Amniotic stem cell (primary cell): ENCODE measurements around the gene IGFBPL1.
"Not testable (repeated sequence)": the region's sequence is repeated elsewhere in the genome, so short reads cannot be mapped to it uniquely, and the experiment has no call there.

Experiments used
- DNase-seq: peaks from one replicate; lab custom pipeline; 2025; lab: John Stamatoyannopoulos, UW

Gene IGFBPL1, protein sequence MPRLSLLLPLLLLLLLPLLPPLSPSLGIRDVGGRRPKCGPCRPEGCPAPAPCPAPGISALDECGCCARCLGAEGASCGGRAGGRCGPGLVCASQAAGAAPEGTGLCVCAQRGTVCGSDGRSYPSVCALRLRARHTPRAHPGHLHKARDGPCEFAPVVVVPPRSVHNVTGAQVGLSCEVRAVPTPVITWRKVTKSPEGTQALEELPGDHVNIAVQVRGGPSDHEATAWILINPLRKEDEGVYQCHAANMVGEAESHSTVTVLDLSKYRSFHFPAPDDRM

DNA sequence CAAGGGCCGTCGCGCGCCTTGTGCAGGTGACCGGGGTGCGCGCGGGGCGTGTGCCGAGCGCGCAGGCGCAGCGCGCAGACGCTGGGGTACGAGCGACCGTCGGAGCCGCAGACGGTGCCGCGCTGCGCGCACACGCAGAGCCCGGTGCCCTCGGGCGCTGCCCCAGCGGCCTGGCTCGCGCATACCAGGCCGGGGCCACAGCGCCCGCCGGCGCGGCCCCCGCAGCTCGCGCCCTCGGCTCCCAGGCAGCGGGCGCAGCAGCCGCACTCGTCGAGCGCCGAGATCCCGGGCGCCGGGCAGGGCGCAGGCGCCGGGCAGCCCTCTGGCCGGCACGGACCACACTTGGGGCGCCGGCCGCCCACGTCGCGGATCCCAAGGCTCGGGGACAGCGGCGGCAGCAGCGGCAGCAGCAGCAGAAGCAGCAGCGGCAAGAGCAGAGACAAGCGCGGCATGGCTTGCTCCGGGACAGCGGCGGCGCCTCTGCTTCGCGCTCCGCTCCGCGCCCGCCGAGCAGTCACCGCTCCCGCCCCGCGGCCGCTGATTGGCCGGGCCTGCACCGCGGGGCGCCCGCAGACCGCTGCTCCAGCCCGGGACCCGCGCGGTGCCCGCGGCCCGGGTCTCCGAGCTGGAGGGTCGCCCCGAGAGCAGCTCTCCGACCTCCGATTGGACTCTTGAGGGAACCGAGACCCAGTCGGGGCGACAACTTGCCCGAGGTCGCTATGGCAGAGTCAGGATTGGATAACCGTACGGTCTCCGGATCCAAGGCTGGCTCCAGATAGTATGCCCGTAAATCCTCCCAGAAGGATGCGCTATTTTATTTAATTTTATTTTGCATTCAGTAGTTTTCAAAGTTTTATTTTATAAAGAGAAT lies at the start of gene IGFBPL1:
IGFBPL1 (minus strand) TSS at position 482 of the 871 bp plus-strand sequence; CDS start at position 452, 30 bp downstream.
- no peak for DNase-seq

DNA sequence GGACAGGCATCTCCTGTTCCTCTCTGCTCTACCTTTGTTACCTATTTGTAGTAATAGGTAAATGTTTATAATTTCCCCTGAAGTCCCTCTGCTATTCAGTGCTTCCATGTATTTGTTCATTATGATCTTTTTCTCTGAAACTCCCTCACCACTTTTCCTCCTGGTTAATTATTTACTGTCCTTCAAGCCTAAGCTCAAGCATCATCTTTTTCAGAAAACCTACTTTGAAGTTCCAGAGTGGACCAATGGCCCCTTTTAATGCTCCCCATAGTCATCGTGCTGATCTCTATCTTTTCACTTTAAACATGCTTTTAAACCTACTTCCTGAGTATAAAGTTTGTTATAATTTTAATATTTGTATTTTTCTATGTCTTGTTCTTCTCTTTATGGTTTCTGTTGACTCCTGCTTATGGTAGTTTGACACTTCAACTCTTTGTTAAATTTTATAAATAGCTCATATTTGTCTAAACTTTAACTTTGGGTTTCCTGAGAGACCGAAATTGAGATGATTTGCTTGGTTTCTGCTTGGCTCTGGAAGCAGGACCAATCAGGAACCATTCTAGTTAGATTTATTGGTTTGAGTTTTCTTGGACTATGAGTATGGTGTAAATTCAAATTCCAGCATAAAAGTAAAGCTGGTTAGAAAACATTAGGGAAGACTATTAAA lies 48.5 kb upstream of the IGFBPL1 start:
- DNase-seq, result not testable (repeated sequence)

DNA sequence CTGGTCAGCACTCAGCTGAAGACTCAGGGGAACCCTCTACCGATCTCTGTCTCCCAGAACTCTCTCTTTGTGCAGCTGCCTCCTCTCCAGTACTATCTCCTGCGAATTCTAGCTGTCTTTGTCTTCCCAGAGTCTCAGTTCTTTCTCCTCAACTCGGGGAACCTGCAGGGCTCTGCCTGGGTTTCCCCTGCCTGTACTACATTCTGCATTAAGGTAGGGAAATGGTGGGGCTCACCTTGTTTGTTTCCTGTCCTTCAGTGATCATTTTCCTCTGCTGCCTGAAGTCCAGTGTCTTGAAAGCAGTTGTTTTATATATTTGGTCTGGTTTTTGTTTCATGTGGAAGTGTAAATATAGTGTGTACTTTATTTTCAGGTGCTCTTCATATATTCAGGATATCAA lies 43.1 kb upstream of the IGFBPL1 start:
- no peak for DNase-seq

DNA sequence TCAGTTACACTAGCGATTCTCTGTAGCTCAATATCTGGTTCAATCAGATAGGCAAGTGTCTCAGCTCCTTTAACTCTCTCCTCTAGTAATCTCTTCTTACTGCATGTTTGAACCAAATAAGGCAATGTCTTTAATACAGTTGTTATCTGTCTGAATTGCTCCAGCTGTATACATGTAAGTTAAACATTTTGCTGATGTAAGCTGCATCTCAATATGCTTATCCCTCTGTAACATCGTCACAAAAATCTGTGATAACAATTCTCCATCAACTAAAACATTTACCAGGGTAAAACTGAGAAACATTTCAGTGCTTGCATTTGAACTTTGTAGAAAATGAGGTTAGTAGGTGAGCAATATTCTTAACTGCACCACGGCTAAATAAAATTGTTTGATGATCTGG lies 29.6 kb upstream of the IGFBPL1 start:
- DNase-seq, result no peak

DNA sequence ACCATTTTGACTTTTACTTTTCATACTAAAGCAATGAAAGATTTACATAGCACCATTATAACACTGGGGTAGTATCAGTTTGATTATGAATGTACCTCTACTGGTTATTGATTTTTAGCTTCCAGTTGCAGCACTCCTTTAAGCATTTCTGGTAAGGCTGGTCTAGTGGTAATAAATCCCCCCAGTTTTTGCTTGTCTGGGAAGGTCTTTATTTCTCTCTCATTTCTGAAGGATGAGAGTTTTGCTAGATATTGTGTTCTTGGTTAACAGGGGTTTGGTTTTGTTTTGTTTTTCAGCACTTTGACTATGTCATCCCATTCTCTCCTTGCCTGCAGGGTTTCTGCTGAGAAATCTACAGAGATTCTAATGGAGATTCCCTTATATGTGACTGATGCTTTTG lies 26.9 kb upstream of the IGFBPL1 start:
- DNase-seq, result no peak

DNA sequence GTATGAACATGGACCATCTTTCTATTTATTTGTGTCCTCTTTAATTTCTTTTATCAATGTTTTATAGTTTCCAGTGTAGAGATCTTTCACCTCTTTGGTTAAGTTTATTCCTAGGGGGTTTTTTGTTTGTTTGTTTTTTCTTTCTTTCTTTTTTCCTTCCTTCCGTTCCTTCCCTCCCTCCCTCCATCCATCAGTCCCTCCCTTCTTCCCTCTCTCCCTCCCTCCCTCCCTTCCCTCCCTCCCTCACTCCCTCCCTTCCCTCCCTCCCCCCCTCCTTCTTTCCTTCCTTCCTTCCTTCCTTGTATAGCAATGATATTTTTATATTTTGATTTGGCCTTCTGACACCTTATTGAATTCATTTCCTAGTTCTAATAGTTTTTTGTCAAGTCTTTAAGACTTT lies 23.4 kb upstream of the IGFBPL1 start:
- DNase-seq, result no peak

DNA sequence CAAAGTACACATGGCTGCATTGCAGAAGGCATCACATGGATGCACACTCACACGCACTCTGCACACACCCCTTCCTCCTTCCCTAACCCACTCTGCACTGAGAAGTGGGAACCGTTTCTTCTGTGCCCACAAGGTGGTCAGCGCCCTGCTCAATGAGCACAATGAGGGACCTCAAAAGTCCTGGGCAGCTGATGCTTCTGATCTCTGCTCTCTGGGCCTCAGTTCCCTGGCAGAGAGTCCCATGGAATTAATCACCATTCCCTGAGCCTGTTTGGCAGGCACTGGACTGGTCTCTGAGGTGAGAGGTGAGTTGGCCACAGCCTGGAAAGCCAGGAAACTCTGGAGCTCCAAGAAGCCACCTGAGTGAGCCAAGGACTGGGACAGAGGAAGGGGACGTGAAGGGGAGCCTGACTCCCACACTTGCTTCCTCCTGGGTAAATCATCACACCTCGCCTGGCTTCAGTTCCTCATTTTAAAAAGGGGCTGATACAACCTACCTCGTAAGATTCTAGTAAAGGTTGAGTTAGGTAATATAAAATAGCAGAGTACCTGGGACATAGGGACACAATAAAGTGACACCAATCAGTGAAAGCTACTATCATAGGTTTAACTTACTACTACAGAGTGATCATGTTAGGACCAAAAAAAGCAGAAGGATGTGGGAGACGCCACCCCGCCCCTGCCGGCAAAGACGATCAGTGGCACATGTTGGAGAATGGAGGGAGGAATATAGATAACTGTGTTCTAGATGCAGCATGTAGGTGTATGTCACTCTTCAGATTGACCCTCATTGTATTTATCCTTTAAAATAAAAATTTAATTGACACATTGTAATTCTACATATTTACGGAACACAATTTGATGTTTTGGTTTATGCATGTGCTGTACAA lies 21.1 kb upstream of the IGFBPL1 start:
- DNase-seq, result no peak

DNA sequence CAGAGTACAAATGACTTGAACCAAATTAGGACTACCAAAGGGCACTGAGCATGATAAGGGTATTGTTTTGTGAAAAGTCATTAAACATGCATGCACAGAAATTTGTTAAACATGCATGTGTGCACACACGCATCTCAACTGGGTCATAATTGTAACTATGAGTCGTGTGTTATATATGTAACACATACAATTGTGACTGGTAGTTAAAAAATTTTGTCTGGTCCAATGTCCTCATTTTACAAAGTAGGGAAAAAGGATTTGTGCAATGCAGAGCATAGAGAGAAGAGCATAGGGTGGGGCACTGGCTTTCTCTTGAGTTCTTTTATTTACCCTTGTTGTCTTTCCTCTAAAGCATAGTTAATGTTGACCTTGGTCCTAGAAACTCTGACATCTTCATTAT lies 19.3 kb upstream of the IGFBPL1 start:
- no peak for DNase-seq

DNA sequence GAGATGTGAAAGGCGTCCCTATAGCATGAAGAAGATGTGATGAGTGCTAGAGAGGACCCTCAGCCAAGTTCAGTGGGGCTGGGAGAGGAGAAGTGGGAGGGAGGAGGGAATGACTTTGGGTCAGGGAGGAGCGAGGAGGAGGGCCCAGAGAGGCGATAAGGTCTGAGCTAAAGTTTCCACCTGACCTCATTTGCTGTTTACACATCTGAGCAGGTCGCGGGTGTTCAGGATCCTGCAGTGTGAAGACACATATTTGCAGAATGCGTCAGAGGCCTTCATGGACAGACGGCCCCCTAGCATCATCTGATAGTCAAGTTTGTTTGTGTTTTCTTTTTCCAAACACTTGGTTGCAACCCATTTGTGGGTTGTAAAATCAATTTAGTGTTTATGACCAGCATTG lies 18.9 kb upstream of the IGFBPL1 start:
- no peak for DNase-seq

DNA sequence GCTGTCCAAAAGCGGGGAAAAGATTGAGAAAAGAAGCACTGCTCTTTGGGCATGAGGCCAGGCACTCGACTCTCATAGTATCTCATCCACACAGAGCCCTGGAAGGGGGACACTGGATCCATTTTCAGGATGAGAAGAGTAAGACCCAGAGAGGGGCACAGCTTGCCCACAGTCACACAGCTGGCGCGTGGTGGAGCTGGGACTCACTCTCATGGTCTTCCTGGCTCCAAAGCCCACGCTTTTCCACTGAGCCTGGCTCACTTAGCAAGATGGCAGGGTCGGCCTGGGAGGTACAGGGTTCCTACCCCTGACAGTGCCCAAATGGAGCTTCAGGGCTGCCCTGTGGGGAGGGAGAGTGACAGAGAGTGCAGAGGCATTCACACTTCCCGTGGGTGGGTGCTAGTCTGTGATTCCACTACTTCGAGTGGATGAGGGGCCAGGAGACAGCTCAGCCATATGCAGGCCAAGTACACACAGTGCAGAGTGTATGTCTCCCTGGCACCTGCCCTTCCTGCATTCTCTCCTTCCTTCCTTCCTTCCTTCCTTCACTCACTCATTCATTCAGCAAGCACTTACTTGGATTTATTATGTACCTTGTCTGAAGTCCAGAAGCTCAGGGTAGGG lies 18.3 kb upstream of the IGFBPL1 start:
- no peak for DNase-seq

DNA sequence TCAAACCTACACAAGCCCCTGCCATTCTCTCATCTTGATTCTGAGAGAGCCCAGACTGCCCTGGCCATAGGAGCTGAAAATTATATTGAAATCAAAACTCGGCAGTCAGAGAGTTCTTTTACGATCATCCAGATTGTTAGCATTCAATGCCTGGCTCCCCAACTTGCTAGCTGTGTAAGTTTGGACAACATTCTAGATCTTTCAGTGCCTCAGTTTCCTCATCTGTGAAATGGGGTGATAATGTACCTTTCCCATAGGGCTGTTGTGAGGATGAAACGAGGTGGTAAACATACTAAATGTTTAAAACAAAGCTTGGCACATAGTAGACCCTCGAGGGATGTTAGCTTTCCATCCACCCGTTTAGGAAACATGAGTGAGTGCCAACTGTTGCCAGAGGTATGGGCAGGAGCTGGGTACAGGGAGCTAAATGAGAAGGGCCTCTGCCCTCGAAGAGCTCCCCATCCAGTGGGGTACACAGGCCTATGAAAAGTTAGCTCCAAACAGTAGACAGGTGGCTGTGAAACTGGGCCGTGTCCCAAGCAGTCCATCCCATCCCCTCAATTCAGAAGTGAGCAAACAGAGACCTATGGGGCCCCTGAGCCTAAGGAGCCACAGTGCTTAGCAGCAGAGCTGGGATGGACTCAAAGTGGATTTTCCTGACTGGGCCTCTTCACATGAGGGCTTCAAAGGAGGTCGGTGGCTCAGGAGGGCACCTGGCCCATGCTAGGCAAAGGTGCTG lies 17.3 kb upstream of the IGFBPL1 start:
- no peak for DNase-seq

DNA sequence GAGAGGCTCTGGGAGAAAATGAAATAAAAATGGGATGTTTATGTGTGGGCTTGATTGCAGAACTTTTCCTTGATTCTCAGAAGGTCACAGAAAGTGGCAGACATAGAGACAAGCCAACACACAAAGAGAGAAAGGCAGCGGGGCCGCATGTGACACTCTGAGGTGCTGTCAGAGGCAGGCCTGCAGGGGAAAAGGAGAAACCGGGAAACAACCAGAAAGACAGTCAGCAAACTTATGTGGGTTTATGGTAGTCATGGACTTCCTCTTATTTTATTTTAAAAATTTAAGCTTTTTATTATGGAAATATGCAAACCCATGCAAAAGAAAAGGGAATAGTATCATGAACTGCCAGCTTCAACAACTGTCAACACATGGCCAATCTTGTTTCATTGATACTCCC lies 16.3 kb upstream of the IGFBPL1 start:
- no peak for DNase-seq

DNA sequence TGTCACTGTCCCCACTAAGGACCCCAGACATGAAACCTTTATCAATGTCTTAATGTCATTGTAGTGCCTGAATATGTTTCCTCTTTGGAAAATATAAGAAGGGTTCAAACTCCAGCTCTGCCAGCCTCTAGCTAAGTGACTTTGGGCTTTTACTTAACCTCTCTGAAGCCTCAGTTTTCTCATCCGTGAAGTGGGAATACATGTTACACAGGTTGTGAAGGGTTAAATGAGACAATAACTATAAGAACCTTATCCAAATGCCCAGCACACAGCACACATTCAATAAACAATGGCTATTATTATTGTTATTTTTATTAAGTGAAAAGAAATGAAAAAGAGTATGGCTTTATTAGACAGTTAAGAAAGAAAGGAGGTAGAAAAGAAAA lies 15.7 kb upstream of the IGFBPL1 start:
- DNase-seq, result no peak

DNA sequence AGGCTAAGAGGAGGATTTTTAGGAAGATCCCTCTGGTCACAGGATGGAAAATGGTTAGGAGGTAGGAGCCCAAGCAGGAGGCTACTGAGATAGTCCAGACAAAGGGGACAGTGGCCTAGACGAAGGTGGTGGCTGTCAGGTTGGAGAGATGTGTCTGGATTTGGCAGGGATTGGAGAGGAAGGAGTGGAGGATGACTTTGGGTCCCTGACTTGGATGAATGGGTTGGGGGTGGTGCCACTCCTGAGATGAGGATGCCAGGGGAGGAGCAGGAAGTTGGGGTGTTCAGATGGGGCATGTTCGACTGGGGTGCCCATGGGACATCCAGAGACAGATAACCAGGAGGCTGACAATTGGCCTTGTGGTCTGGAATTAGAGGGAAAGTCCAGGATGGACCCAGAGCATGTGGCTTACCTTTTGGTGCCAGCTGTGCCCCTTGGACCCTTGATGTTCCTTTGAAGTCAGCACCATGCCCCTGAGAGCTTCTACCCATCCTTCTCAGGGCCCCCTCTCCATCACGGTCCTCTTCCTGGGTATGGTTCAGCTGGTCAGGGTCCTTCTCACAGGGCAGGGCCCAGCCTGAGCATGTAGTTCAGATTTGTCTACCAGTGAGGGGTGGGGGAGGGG lies 15.1 kb upstream of the IGFBPL1 start:
- DNase-seq, result no peak

DNA sequence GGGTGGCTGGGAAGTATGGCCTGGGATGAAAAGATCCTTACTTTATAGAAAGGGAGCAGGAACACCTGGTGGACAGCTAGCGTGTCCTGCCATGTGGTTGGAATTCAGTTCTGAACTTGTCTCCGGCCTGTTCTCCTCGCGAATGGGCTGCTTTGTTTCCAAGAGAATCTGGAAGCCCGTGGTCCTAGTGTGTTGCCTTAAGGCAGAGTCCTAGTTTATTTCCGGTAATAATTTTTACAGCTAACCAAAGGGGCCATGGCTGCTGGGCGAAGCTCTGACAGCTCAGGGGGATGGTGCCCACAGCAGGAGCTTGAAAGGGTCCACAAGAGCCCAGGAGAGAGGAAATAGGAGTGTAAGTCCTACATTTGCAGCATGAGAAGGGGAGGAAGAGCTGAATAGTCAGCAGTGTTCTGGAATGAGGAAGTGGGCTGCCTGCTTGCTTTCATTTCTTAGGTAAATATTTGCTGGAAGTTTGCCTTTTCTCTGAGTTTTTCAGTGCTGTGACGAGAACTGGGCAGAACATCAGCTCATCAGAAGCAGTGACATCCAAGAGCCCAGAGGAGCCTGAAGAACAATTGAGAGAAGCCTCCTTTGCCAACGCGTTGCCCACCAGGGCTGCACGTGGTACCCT lies 13.1 kb upstream of the IGFBPL1 start:
- DNase-seq, result no peak

DNA sequence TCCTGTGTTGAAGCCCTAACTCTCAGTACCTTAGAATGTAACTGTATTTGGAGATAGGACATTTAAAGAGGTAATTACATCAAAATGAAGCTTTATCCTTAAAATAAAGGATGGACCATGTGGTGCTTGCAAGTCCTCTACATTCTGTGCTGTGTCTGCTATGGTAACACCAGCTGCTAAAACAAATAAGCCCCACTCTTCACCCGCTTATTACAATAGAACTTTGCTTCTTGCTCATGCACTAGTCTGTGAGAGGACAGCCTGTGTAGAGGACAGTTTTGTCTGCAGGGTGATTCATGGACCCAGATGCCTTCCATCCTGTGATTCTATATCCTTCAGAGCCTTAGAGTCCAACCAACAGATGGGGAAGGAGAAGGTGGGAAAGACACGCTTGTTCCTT lies 12.5 kb upstream of the IGFBPL1 start:
- DNase-seq, result no peak

DNA sequence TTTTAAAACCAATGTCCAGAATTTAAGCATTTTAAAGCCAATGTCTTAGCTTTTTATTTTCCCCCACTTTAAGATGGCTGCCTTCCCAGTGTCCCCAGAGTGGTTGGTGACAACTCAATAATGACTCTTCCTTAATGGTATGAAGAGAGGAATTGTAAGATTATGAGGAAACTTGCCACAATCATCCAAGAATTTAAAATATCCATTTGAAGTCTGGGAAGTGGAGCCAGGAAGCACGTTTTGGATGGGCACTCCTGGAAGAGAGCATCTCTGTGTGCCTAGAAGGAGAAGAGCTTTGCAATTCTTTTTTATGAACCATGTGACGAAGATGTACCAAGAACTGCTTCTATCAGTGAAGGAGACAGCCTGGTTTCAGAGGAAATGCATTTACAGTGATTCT lies 11.3 kb upstream of the IGFBPL1 start:
- DNase-seq, result no peak

DNA sequence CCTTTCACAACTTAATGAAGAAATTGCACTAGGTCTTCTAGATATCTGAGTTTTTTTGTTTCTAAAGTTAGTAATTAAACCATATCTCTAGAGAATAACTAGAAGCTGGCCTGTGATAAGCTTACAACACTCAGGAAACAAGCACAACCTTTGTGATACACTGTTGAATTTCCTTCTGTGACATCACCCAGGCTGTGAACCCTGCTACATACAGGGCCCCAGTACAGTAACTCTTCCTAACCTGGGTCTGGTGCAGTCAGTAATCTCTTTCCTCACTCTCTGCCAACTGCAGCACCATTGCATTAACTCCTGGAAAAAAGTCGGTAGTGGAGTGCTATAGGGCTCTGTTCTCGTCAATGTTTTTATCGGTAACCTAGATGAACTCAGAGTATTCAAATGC lies 10.6 kb upstream of the IGFBPL1 start:
- no peak for DNase-seq

DNA sequence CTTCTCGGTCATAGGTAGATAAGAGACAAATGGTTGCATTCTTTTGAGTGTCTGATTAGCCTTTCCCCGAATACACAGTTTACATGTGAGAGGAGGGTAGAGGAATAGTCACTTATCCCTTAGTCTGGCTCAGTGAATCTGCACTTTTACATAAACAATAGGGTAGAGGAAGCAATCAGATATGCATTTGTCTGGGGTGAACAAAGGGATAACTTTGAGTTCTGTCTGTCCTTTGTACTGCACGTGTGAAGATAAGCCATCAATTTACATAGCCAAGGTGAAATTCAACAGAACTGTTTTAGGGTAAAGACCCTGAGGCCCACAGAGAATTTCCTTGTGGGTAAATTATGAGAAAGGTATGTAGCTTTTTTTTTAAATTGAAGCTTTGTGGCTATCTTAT lies 10.1 kb upstream of the IGFBPL1 start:
- DNase-seq, result no peak
